NCI-H460 (cell line): ENCODE measurements around the gene PTS. TPM values are rescaled to one million over a fixed set of nuclear protein-coding genes. Genes with fewer than 3 reads are reported as not detected.

Source experiments
- small RNA-seq, 2 experiments: library from RNA; depleted of rRNA; stranded (forward); fragments of <200 nt; gene quantifications; one replicate each; pipeline ENCODE3, GENCODE V24; 2014
- total RNA-seq: library from RNA; depleted of rRNA; stranded (reverse); fragments of >200 nt; shearing (Covaris generic); gene quantifications from 2 replicates; pipeline ENCODE4 v1.2.3, GENCODE V29; 2014; rRNA removed

Gene PTS
- total RNA-seq, 1 experiment from 2014 or later, result 86.2 TPM

Small RNA genes lying within 50 kb of the gene (small RNA-seq; reads per million reads assigned to genes)
- 0 reads per million in 2 experiments for gene MRPS36P4

Other genes with a start within 250 kb of the PTS start
- 57.8 and 59.1 TPM in 2 replicates for gene DLAT, start 201.0 kb upstream of the PTS start, total RNA-seq
- gene PIH1D2, start 152.4 kb upstream of the PTS start, total RNA-seq, result 1.8 and 2.8 TPM in 2 replicates
- 19.5 and 20.3 TPM in 2 replicates for gene NKAPD1, start 152.1 kb upstream of the PTS start, total RNA-seq
- 63.3 and 69.5 TPM in 2 replicates for gene TIMM8B, start 139.7 kb upstream of the PTS start, total RNA-seq
- 143 and 152 TPM in 2 replicates for gene SDHD, start 139.6 kb upstream of the PTS start, total RNA-seq
- 4.2 and 6.0 TPM in 2 replicates for gene IL18, start 62.3 kb upstream of the PTS start, total RNA-seq
- 0.10 TPM in 1 of 2 replicates, not detected in the other for gene TEX12, start 59.1 kb upstream of the PTS start, total RNA-seq
- gene BCO2, start 50.9 kb upstream of the PTS start, total RNA-seq, result 0.50 and 1.0 TPM in 2 replicates
- gene PLET1, start 34.4 kb downstream of the PTS start, total RNA-seq, result not detected in 2 replicates